SHP77 treated with DMSO at 0.1 percent for 48 hours (cell line): ENCODE results near the gene TMEM243.

Experiments used
- DNase-seq: peaks from one replicate; lab custom pipeline; 2025; lab: John Stamatoyannopoulos, UW

The TMEM243 gene

GRCh38 chr7:87155788-87156187, 63.7 kb downstream of the TMEM243 start:
- DNase-seq = no peak

GRCh38 chr7:87154569-87154968, 65.0 kb downstream of the TMEM243 start:
- DNase-seq = no peak

GRCh38 chr7:87154166-87154565, 65.4 kb downstream of the TMEM243 start:
- no peak for DNase-seq

GRCh38 chr7:87152897-87153641, 66.5 kb downstream of the TMEM243 start:
- DNase-seq = no peak

GRCh38 chr7:87152112-87152896, 67.2 kb downstream of the TMEM243 start, which contains the start of gene DMTF1:
TSS of gene DMTF1 (plus strand) at chr7:87152453. CDS start at chr7:87164942, 12,489 bp downstream.
- DNase-seq = peak; percentile 78

GRCh38 chr7:87151729-87152111, 67.8 kb downstream of the TMEM243 start:
- no peak for DNase-seq

GRCh38 chr7:87151002-87151728, 68.4 kb downstream of the TMEM243 start:
- no peak for DNase-seq

GRCh38 chr7:87148332-87148955, 71.1 kb downstream of the TMEM243 start:
- no peak for DNase-seq

GRCh38 chr7:87147500-87147899, 72.0 kb downstream of the TMEM243 start:
- DNase-seq = peak; percentile 74

GRCh38 chr7:87146740-87147386, 72.7 kb downstream of the TMEM243 start:
- DNase-seq = peak; percentile 30
